HepG2 (cell line): Measurements from ENCODE around the gene GMPPB. TPM values are rescaled to one million over a fixed set of nuclear protein-coding genes. Genes with fewer than 3 reads are reported as not detected.

Experiments
- ARID5B ChIP-seq: IDR thresholded peaks from 2 replicates; pipeline ENCODE4 v1.4.0; 2020; ENCODE audit warnings: mild to moderate bottlenecking, missing genetic modification reagents
- ELF1 ChIP-seq: sonication (generic); formaldehyde crosslinking; IDR thresholded peaks from 2 replicates; pipeline ENCODE4 v1.4.0; 2020; ENCODE audit warnings: missing genetic modification reagents
- HINFP ChIP-seq: sonication (generic); formaldehyde crosslinking; IDR thresholded peaks from 2 replicates; pipeline ENCODE4 v1.4.0; 2020; ENCODE audit warnings: low read depth, mild to moderate bottlenecking, missing genetic modification reagents
- KDM2A ChIP-seq: sonication (generic); formaldehyde crosslinking; IDR thresholded peaks from 2 replicates; pipeline ENCODE4 v1.4.0; 2020; ENCODE audit warnings: low read depth, missing genetic modification reagents, borderline replicate concordance
- MTA3 ChIP-seq: sonication (generic); formaldehyde crosslinking; IDR thresholded peaks from 2 replicates; pipeline ENCODE4 v1.4.0; 2020; ENCODE audit warnings: missing genetic modification reagents
- SOX5 ChIP-seq: IDR thresholded peaks from 2 replicates; pipeline ENCODE4 v1.6.1; 2016; ENCODE audit warnings: borderline replicate concordance
- SP140L ChIP-seq: sonication (generic); formaldehyde crosslinking; IDR thresholded peaks from 2 replicates; pipeline ENCODE4 v1.4.0; 2020; ENCODE audit warnings: missing genetic modification reagents, borderline replicate concordance
- ZNF251 ChIP-seq: sonication (generic); formaldehyde crosslinking; IDR thresholded peaks from 2 replicates; pipeline ENCODE4 v1.9.0; 2021; ENCODE audit warnings: mild to moderate bottlenecking, missing genetic modification reagents
- ZNF318 ChIP-seq: sonication (generic); formaldehyde crosslinking; IDR thresholded peaks from 2 replicates; pipeline ENCODE4 v1.4.0; 2020; ENCODE audit warnings: mild to moderate bottlenecking, missing genetic modification reagents
- ZNF326 ChIP-seq: sonication (generic); formaldehyde crosslinking; IDR thresholded peaks from 2 replicates; pipeline ENCODE4 v1.4.0; 2020; ENCODE audit warnings: missing genetic modification reagents, borderline replicate concordance
- ZNF329 ChIP-seq: sonication (generic); formaldehyde crosslinking; IDR thresholded peaks from 2 replicates; pipeline ENCODE4 v1.9.0; 2021; ENCODE audit warnings: low read depth, mild to moderate bottlenecking, missing genetic modification reagents
- ZNF383 ChIP-seq: sonication (generic); formaldehyde crosslinking; IDR thresholded peaks from 2 replicates; pipeline ENCODE4 v1.4.0; 2020; ENCODE audit warnings: missing genetic modification reagents, mild to moderate bottlenecking, borderline replicate concordance
- ZNF530 ChIP-seq: sonication (generic); formaldehyde crosslinking; IDR thresholded peaks from 2 replicates; pipeline ENCODE4 v1.5.0; 2020; ENCODE audit warnings: low read depth, mild to moderate bottlenecking, missing genetic modification reagents
- ZNF749 ChIP-seq: sonication (generic); formaldehyde crosslinking; IDR thresholded peaks from 2 replicates; pipeline ENCODE4 v1.8.0; 2022; ENCODE audit warnings: mild to moderate bottlenecking, missing genetic modification reagents, moderate library complexity, borderline replicate concordance
- ZSCAN31 ChIP-seq: sonication (generic); formaldehyde crosslinking; IDR thresholded peaks from 2 replicates; pipeline ENCODE4 v1.5.0; 2020; ENCODE audit warnings: low read depth, mild to moderate bottlenecking, missing genetic modification reagents
- ZZZ3 ChIP-seq: sonication (generic); formaldehyde crosslinking; IDR thresholded peaks from 2 replicates; pipeline ENCODE4 v1.4.0; 2020; ENCODE audit warnings: missing genetic modification reagents, mild to moderate bottlenecking, borderline replicate concordance
- polyA plus RNA-seq, 8 experiments: library from polyadenylated mRNA; depleted of rRNA in 3 of 8; stranded (reverse) in 7 of 8; unstranded in 1 of 8; fragments of >200 nt; fragmentation: Illumina TruSeq in 4 of 8; extraction: Trizol in 4 of 8; gene quantifications; 2 replicates each; pipeline versions ENCODE4 v1.2.1 to v1.2.3, GENCODE V29; 2011 to 2016; ENCODE audit warnings: low read depth in 4 of 8, missing spikeins in 1 of 8, mixed read lengths in 1 of 8; ENCODE audit not compliant: insufficient read depth in 1 of 8
- total RNA-seq, 5 experiments: library from RNA; depleted of rRNA; stranded (reverse); fragments of >200 nt; fragmentation: Illumina TruSeq; extraction: Trizol; gene quantifications; 2 replicates each; pipeline ENCODE4 v1.2.3, GENCODE V29; 2016; ENCODE audit warnings: low read depth in 1 of 5

The GMPPB gene
- total and polyA plus RNA-seq, 2 of the 13 experiments (the other 11 are each of a cell fraction or from before 2014, with no cell fraction given), result 6.5 to 23.1 TPM

- TF ChIP-seq ZZZ3 (no peak), ARID5B (CRISPR knock-in tag) (no peak), ZNF749 (no peak), MTA3 (CRISPR knock-in tag) (no peak), ZNF383 (CRISPR knock-in tag) (no peak), SP140L (CRISPR knock-in tag) (no peak), HINFP (no peak), ZNF251 (CRISPR knock-in tag) (no peak), ZNF326 (CRISPR knock-in tag) (no peak), ZNF318 (CRISPR knock-in tag) (no peak), ZNF329 (CRISPR knock-in tag) (no peak), SOX5 (CRISPR knock-in tag) (no peak), ZNF530 (no peak), ELF1 (CRISPR knock-in tag) (0 out of 2 replicates have a peak, but pooled peaks have one; percentile 25), KDM2A (CRISPR knock-in tag) (peak; percentile 49; the same call in 1 of the 2 replicates), ZSCAN31 (CRISPR knock-in tag) (no peak; the same call in 1 of the 2 replicates)
Measured at GRCh38 chr3:49673121-49673714, 50.5 kb downstream of the GMPPB start (continued).
